GM19438 (cell line): ENCODE data around the gene ELP5.
A peak's percentile ranks its signal among the peaks of the same experiment; 100 is the strongest.

Experiments used
- ATAC-seq: cut with Tn5 transposase; IDR thresholded peaks from one replicate; pipeline ENCODE4 v1.9.1; 2021; ENCODE audit warnings: low read depth; ENCODE audit not compliant: unreplicated experiment

The ELP5 gene

DNA sequence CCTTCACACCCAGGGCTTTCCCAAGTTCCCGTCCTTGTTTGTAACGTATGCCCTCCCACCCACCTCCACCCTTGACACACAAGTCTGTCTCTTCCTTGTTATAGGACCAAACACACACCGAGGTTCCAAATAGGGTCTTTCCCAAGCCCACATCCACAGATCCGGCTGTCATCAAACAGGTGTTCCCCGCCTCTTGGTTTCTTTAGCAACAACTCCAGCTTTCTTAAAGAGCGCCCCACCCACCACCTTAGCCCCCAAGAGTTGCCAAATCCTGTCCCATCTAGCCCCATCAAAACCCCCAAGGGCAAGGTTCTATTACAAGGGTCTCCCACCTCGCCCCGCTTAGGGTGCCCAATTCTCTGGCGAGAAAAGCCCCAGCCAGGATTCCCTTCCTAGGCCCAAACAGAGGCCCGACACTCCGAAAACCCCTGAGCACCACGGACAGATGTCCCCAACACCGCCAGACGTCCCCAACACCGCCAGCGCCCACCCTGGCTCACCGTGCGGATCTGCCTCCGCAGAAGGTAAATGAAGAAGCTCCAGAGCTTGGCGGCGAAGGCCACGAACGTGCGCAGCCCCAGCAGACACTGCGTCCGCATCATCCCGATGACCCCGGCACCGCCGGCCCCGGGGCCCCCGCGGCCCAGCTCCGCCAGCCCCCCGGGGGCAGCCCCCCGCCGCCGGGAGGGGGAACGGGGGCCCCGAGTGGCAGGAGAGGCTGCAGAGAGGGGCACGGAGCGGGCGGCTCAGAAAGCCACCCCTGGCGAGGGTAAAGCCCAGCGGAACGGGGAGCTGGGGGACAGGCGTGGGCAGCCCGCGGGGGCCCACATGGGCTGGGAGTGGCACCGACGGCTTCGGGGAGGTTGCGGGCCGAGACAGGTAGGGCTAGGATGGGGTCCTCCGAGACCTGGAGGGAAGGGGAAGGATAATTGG is 1.1 kb upstream of the ELP5 start:
- no peak for ATAC-seq

DNA sequence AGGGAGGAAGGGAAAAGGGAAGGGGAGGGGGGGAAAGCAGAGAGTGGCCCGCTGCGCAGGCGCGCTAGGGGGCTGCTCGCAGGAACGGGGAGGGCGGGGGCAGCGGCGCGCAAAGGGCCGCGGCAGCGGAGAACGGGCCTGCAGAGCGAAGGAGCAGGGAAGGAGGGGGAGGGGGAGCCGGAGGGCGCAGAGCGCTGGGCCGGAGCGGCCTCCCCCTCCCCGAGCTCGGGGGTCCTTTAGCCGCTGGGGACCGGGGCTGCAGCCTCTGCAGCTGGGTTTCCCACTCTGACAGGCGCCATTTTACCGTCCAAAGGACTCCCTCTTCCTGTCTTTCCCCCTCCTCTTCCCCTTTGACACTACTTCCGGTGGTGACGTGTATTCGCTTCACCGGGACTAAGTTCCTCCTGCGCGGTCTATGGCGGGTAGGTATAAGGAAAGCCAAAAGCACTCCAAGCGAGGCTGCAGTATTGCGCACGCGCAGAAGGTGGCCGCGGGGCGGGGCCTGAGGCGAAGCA is 297 bp upstream of the ELP5 start, which contains the start of gene CTDNEP1:
Gene CTDNEP1 (minus strand): TSS at position 74 of the 515 bp plus-strand sequence. CDS start 438 bp downstream, outside the sequence.
- ATAC-seq, result peak; percentile 75

DNA sequence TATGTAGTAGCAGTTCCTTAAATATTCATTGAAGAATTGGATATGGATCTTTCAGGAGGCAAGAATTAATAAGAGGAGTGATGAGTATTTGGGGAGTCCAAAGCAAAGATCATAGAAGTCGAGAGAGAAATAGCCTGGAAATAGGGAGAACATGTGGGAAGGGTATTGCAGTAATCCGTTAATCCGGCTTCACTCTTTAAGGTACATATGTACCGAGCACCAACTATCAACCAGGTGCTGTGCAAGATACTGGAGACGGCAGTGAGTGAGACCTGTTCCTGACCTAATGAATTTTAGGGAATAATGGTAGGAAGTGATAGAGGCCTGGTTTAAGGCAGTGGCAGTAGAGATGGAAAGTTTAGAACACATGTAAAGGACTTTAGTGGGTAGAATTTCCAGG is 1.1 kb downstream of the ELP5 start:
- no peak for ATAC-seq

DNA sequence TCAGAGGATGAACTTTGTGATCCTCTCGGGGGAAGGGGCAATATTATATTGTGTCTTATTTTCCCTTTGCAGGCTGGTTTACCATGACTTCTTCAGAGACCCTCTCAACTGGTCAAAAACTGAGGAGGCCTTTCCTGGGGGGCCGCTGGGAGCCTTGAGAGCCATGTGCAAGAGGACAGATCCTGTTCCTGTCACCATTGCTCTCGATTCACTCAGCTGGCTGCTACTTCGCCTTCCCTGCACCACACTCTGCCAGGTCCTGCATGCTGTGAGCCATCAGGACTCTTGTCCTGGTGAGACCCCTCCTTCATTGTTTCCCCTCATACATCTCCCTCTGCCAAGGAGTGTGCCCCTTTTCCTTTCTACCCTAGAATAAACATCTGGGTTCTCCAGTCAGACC is 2.5 kb downstream of the ELP5 start:
- ATAC-seq, result no peak

DNA sequence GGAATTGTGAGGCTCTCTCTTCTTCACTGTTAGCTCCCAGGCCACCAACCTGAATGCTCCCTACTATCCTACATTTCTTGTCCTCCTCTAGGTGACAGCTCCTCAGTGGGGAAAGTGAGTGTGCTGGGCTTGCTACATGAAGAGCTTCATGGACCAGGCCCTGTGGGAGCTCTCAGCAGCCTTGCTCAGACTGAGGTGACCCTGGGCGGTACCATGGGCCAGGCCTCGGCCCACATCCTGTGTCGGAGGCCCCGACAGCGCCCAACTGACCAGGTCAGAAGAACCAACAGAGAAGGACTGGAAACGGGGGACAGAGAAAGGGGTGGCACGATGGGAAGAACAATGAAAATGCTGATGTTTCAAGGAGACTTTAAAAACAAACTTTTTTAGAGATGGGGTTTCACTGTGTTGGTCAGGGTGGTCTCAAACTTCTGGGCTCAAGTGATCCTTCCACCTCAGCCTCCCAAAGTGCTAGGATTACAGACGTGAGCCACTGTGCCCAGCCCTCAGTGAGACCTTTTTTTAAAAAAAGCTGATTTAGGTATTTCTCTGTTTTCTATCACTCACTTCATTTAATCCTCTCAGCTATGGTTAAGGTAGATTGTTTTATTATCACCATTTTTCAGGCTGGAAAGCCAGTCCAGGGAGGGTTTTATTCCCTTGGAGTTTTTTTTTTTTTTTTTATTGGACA is 4.9 kb downstream of the ELP5 start:
- no peak for ATAC-seq

DNA sequence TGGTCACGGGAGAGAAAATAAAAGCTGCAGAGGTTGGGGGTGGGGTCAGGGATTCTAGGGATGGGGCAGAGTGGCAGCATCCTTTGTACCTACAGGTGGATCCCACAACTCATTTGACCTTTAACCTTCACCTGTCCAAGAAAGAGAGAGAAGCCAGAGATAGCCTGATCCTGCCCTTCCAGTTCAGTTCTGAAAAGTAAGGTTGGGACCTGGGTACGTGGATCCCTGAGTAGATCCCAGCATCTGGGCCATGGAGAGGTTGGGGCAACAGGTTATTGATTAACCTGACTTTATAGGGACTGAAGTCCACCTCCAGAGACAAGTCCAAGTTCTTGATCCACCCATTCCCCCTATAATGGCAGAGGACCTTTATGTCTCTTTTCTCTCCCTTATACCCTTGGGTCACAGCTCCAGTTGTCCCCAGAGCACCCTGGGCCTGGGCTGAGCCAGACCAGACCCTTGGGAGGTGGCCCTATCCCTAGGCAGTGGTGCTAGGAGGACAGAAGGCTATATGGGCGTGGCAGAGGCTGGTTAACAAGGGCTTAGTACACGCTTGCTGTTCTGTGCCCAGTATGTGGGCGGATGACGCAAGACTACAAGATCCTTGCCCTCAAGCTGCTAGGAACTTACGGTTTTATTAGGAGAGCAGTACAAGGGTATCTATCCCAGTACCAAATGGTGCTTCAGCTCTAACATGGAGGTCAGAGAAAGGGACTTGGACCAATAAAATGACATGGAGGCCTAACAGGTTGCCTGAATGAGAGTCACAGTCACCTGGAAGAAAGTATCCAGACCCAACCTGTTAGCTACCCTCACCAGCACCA is 6.9 kb downstream of the ELP5 start:
- ATAC-seq, result no peak

DNA sequence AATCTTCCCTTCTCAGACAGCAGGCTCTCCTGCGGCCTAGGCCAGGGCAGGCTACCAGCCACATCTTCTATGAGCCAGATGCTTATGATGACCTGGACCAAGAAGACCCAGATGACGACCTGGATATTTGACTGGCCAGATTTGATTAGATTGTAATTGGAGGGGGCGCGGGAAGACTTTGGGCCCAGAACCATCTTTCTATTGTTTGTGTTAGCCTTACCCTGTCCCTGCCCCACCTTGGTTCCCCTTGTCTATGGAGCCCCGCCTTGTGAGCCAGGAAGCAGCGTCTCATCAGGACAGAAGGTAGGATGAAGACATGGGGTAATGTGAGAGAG is 7.5 kb downstream of the ELP5 start:
- ATAC-seq, result no peak

DNA sequence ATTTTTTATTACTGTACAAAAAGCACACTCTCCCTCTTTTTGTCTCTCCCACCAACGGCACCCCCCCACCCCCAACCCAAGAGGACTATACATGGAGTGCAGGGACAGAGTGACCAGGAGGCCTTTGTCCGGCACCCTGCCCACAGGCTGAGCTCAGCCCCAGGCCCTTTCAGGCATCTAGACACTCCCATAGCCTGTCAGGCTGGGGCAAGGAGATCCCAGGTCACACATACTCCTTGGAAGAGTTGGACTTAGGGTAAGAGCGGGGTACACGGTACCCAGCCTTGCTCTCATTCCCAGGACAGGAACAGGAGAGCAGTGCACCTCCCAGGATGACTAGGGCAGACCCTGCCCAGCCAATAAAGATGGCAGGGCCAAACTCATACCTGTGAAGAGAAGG is 8.1 kb downstream of the ELP5 start:
- no peak for ATAC-seq

DNA sequence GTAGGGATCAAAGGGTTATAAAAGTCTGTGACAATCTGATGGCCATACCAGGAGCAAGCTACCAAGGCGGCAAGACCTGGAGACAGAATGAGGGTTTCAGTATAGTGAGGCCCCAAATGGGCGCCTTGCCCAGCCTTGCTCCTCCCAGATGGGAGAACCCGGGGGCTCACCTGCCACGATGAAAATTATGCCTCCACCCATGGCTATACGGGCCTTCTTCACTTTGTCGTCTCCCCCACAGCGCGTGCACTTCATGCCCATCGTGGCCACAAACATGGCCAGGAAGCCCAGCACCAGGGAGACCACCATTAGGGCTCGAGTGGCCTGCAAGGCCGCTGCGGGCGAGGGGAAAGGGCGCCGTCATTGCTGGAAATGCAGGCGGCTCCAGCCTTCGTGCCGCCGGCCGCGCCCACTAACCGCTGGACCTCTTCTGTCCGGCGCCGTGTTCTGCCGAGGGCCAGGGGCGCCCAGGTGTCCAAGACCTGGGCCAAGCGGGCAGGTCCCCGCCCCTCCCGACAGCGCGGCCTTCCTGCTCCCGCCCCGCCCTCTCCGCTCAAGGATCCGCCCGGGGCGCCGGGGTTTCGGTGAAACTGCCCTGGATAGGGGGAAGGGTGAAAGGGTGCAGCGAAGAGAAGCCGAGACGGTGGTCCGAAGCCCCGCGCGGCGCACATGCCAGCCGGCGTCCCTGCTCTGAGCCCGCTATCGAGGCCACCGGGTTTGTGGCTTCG is 8.8 kb downstream of the ELP5 start:
- ATAC-seq, result no peak

DNA sequence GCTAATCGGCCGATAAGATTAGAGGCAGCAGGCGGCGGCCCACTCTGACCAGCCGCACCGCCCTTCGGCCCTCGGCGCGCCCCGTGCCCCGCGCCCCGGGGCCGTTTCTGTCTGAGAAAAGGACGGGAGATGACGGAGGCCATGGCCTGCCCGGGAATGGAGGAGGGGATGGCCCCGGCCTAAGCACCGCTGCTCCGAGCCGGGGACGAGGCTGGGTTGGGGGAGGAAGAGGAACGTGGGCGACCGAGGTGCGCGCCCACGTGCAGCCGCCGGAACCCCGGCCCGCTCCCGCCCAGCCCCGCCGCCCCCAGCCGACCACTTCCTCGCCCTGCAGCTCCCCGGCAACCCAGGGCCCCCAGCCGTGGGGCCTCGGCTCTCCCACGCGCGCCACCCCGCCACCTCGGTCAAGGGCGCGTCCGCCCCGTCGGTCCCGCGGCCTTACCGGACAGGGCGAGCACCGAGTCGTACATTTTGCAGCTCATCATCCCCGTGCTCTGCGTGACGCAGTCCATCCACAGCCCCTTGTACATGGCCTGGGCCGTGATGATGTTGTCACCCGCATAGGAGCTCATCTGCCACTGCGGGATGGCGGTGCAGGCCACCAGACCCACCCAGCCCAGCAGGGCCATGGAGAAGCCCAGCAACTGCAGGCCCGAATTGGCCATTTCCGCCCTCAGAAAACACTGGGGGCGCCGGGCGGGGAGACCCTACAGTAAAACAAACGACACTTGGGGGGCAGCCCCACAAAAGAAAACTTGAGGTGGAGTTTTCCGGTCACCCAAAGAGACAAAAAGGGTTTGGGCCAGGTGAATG is 9.6 kb downstream of the ELP5 start:
- ATAC-seq, result no peak

DNA sequence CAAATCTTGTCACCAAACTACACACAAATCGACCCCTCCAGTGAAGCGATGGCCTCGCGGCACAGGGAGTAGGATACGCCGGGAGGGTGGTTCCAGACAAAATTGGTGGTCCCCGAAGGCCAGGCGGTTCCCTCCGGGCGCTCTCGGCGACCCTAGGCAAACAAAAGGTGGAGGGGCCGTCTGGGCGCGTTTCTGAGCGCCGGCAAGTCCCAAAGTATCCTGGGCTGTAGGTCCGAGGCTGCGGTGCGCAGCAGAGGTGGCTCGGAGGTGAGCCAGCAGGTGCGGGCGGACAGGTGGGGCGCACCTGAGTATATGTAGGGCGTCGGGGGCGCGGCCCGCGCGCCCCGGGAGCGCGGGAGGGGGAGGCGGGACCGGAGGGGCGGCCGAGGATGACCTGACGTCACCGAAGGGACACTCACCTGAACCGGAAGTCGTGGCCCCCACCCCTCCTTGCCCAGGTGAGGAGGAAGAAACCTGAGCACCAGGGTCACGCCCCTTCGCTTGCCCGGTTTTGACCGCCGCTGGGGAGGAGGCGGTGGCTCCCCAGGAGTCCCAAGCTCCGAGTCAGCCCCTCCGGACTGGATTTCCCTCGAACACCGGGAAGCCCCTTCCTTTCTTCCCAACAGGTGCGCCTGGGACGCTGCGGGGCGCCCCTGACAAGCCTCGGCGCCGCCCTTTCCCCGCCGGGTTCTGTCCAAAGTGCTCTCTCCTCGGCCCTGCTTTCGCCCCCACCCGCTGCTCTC is 10.3 kb downstream of the ELP5 start, which contains the start of gene CLDN7:
Gene CLDN7 (minus strand): TSS at position 287 of the 743 bp plus-strand sequence. CDS start 435 bp downstream, outside the sequence.
- ATAC-seq, result no peak

DNA sequence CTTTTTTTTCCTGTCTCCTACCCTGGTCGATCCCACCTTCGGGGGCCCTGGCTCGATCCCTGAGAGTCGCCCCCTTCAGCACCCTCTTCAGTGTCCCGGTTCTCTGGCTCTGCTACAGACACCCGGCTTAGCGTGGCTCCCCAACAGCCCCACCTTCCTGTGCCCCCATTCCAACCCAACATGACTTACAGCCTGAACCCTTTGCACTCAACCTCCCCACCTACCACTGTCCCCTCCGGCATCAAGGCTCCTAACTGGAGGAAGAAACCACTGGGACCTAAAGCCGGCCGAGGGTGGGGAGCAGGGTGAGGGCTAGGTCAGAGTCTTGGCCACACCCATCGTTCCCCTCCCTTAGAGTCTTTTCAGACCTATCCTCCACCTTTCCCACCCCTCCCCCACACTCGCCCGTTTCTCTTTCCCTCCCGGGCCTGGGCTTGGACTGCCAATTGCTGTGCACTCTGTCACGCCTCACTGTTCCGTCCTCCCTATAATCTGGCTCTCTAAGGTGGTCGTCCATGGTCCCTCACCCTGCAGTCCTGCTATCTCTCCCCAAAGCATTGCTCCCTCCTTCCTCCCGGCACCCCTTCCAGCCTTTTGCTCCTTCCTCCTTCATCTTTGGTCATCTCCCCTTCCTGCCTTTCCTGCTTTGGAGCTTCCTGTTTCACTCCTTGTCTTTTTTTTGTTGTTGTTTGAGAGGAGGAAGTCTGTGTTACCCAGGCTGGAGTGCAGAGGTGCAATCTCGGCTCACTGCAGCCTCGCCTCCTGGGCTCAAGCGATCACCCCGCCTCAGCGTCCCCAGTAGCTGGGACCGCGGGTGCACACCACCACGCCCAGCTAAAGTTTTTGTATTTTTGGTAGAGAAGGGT is 11.2 kb downstream of the ELP5 start:
- no peak for ATAC-seq

DNA sequence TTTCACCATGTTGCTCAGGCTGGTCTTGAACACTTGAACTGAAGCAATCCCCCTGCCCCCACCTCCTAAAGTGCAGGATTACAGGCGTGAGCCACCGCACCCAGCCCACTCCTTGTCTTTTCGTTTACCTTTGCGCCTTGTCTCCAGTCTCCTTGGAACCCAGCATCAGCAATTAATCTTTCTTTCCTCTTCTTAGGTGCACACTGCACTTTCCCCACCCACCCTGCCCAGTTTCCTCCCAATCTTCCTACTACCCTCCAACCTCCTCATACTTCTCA is 11.7 kb downstream of the ELP5 start:
- no peak for ATAC-seq

DNA sequence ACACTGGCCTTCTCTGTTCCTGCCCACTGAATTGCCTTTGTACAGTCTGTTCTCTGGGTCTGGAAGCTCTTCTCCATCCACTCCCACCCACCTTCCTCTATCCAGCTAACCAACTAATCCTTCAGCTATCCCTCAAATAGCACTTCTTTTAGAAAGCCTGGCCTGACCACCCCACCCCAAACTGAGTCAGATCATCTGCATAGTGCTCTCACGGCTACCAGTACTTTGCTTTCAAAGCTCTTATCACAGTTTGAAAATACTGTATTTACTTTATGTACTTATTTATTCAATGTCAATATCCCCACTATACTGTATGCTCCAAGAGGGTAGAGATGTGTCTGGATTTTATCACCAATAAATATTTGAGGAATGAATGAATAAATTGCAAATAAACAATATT is 14.8 kb downstream of the ELP5 start:
- ATAC-seq, result no peak

DNA sequence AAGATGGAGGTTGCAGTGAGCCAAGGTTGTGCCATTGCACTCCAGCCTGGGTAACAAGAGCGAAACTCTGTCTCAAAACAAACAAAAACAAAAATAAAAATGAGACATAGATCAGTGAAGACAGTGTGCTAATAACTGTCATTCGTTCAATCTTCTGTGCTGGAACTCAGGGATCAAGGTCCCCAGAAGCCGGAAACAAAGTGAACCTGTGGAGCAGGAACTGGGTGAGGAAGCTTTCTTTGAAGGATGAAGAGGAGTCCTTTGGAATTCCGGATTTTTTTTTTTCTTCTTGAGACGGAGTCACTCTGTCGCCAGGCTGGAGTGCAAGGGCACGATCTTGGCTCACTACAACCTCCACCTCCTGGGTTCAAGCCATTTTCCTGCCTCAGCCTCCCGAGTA is 27.4 kb downstream of the ELP5 start:
- no peak for ATAC-seq

DNA sequence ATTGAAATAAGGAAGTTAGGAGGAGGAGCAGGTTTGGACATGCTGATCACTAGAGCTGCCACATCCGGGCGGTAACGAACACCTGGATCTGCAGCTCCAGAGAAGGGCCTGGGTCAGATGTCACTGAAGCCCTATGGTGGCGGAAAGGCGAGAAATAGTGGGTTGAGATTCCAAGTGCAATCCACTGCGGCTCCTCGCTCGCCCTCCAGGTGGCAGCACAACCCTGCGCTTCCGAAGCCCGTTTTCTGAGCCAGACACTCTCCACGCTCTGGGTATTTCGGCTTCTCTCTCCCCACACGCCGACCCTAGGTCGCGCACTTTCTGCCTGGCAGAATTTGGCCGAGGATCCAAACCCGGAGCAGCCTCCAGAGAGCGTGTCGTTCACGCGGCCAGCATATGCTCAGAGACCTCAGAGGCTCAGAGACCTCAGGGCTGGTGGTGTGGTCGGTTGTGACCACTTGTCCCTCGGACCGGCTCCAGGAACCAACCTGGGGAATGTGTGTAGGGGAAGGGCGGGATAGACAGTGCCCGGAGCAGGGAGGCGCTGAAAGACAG is 28.6 kb downstream of the ELP5 start:
- no peak for ATAC-seq

DNA sequence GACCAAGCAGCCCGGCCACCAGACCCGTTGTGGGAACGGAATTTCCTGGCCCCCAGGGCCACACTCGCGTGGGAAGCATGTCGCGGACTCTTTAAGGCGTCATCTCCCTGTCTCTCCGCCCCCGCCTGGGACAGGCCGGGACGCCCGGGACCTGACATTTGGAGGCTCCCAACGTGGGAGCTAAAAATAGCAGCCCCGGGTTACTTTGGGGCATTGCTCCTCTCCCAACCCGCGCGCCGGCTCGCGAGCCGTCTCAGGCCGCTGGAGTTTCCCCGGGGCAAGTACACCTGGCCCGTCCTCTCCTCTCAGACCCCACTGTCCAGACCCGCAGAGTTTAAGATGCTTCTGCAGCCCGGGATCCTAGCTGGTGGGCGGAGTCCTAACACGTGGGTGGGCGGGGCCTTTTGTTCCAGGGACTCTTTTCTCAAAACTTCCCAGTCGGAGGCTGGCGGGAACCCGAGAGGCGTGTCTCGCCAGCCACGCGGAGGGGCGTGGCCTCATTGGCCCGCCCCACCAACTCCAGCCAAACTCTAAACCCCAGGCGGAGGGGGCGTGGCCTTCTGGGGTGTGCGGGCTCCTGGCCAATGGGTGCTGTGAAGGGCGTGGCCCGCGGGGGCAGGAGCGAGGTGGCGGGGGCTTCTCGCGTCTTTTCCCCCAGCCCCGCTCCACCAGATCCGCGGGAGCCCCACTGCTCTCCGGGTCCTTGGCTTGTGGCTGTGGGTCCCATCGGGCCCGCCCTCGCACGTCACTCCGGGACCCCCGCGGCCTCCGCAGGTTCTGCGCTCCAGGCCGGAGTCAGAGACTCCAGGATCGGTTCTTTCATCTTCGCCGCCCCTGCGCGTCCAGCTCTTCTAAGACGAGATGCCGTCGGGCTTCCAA is 29.3 kb downstream of the ELP5 start, which contains the start of gene SLC2A4:
Gene SLC2A4 (plus strand): TSS at position 645 of the 879 bp plus-strand sequence. CDS start 217 bp downstream, at position 862.
- no peak for ATAC-seq
